Left lung (tissue), 10 donors: ENCODE data around the gene PKNOX2. TPM values are rescaled to one million over a fixed set of nuclear protein-coding genes. Genes with fewer than 3 reads are reported as not detected.
A peak's percentile ranks its signal among the peaks of the same experiment; 100 is the strongest.

Experiments
- ATAC-seq: fragments of 200-7000 bp; cut with Tn5 transposase; one replicate; pipeline ENCODE4 v1.9.1; 2020; ENCODE audit warnings: moderate library complexity
- DNase-seq, 4 donors: peaks; one replicate each; pipeline ENCODE4 v3.0.0-alpha.2; 2013 to 2020
- H3K27ac ChIP-seq, 2 donors: fragments of 200-600 bp; sonication (generic) in 1 of 2; one replicate each; pipeline versions ENCODE4 v1.5.0 to v1.8.0; 2020 to 2021
- H3K27me3 ChIP-seq, 2 donors: fragments of 200-600 bp; sonication (generic) in 1 of 2; one replicate each; pipeline versions ENCODE4 v1.5.0 to v1.8.0; 2020 to 2021
- H3K36me3 ChIP-seq, 2 donors: fragments of 200-600 bp; sonication (generic) in 1 of 2; one replicate each; pipeline versions ENCODE4 v1.5.0 to v1.8.0; 2020 to 2021
- H3K4me1 ChIP-seq, 2 donors: fragments of 200-600 bp; one replicate each; pipeline ENCODE4 v1.8.0; 2021
- H3K4me3 ChIP-seq, 2 donors: fragments of 200-600 bp; sonication (generic) in 1 of 2; one replicate each; pipeline versions ENCODE4 v1.5.0 to v1.8.0; 2020 to 2021; ENCODE audit warnings: mild to moderate bottlenecking in 1 of 2
- H3K9me3 ChIP-seq, 2 donors: fragments of 200-600 bp; sonication (generic) in 1 of 2; one replicate each; pipeline versions ENCODE4 v1.5.0 to v1.8.0; 2020 to 2021
- intact Hi-C, 2 donors: fragments of 100-400 bp; cut with DNase I; formaldehyde crosslinking; loops; one replicate each; pipeline versions ENCODE4 v1.11.2 to v1.14.2; 2022
- polyA plus RNA-seq, 6 donors: library from polyadenylated mRNA; unstranded; fragments of 120-200 nt; gene quantifications; one replicate each; pipeline ENCODE4 v1.2.1, GENCODE V29; 2013; ENCODE audit not compliant: insufficient read length in 6 of 6
- total RNA-seq, 2 donors: library from RNA; stranded (reverse); fragmentation: NEBNext Ultra II Directional; extraction: Animal tissue kit (Norgen Biotek cat#: 25700); gene quantifications; one replicate each; pipeline ENCODE4 v1.2.1, GENCODE V29; 2021
- TF ChIP-seq, protein P1 (sequence below), 2 donors: fragments of 200-600 bp; sonication (generic) in 1 of 2; IDR thresholded peaks; one replicate each; pipeline versions ENCODE4 v1.5.0 to v1.8.0; 2021; ENCODE audit warnings: antibody characterized with exemption in 2 of 2
- donor health status: DM: no; HTN: yes; CAD: no.
- donor health status: DM: no; HTN: no; CAD: no.

PKNOX2 gene
- total and polyA plus RNA-seq, 8 donors, result 6.7 to 18.9 (median 16.7) TPM

DNA sequence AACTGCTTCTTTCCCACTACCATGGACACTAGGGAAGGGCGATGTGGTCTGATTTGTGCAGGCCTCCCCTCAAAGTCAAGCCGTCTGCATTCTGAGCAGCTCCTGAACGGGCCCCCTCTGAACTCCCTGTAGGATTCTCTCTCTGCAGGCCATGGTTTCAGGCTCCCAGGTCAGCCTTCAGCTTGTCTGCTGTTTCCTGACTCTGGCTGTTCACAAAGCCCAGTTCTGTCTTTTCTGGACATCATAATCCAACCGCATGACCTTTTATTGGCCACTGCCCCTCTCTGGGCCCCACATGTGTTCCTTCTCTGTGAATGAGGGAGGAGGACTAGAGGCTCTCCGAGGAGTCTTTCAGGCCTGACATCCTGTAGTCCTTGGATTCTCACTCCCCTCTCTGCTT is 170.6 kb downstream of the PKNOX2 start:
- Histone ChIP-seq H3K27me3 (peaks cover 0 to 2% of the 10 kb centered on the region in 2 donors), H3K36me3 (no peaks in the 10 kb centered on the region), H3K27ac (no peak overlapping the region), H3K9me3 (no peaks in the 10 kb centered on the region), H3K4me3 (no peak overlapping the region), H3K4me1 (peaks cover 0 to 6% of the 10 kb centered on the region in 2 donors)
- intact Hi-C loops, result no loop called here
- TF ChIP-seq, protein P1, sequence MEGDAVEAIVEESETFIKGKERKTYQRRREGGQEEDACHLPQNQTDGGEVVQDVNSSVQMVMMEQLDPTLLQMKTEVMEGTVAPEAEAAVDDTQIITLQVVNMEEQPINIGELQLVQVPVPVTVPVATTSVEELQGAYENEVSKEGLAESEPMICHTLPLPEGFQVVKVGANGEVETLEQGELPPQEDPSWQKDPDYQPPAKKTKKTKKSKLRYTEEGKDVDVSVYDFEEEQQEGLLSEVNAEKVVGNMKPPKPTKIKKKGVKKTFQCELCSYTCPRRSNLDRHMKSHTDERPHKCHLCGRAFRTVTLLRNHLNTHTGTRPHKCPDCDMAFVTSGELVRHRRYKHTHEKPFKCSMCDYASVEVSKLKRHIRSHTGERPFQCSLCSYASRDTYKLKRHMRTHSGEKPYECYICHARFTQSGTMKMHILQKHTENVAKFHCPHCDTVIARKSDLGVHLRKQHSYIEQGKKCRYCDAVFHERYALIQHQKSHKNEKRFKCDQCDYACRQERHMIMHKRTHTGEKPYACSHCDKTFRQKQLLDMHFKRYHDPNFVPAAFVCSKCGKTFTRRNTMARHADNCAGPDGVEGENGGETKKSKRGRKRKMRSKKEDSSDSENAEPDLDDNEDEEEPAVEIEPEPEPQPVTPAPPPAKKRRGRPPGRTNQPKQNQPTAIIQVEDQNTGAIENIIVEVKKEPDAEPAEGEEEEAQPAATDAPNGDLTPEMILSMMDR (IDR thresholded peaks at IDR 0.05), result no peak
- DNase-seq (no peak), ATAC-seq (no peak)

DNA sequence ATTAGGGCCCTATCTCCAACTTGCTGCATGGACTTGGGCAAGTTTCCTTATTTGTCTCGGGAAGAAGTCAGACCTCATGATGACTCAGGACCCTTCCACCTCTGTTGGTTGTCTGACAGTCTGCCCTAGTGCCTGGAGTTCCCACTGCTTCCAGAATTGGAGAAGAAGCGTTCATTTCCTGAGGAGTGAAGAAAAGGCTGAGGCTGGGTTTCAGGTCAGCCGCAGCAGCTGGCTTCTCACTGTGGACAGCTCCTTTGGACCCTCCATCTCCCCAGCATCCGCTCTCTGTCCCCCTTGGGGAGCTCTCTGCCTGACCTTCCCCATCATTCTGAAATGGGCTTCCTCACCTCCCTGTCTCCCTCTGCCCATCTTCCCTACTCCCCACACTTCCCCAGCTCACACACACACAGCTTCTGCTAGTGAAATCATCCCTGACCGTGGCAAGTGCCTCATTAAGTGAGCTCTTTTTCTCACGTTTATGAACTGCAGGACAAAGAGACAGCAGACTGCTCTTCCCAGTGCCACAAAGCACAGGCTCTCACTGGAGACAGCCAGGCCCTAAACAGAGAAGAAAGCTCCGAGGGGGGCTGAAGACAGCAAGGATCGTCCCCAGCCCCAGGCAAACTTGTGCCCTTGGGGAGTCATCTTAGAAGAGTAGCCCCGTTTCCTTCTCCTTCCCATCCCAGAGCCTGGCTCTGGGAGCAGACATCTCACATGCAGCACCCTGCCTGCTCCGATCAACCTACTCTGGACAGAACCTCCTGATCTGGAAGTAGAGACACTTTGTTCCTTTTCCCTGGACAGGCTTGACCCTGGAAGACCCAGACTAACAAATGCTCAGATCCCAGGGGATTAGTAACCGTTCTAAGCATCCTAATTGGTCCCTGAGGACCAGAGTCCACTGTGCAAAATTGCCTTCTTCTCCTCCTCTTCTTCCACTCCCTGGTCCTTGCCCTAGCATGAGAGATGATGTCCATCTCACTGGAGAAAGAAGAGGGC is 173.6 kb downstream of the PKNOX2 start:
- TF ChIP-seq, protein P1 (IDR thresholded peaks at IDR 0.05), result no peak
- peak overlapping the region; percentile 41 to 66 for H3K27ac ChIP-seq
- ATAC-seq (no peak), DNase-seq (no peak)
- no peaks in the 10 kb centered on the region for H3K9me3 ChIP-seq
- intact Hi-C loops, result no loop called here
- H3K4me1 ChIP-seq, result peaks cover 0 to 6% of the 10 kb centered on the region in 2 donors
- H3K4me3 ChIP-seq, result no peak overlapping the region
- H3K36me3 ChIP-seq, result no peaks in the 10 kb centered on the region
- H3K27me3 ChIP-seq, result peaks cover 0 to 14% of the 10 kb centered on the region in 2 donors

DNA sequence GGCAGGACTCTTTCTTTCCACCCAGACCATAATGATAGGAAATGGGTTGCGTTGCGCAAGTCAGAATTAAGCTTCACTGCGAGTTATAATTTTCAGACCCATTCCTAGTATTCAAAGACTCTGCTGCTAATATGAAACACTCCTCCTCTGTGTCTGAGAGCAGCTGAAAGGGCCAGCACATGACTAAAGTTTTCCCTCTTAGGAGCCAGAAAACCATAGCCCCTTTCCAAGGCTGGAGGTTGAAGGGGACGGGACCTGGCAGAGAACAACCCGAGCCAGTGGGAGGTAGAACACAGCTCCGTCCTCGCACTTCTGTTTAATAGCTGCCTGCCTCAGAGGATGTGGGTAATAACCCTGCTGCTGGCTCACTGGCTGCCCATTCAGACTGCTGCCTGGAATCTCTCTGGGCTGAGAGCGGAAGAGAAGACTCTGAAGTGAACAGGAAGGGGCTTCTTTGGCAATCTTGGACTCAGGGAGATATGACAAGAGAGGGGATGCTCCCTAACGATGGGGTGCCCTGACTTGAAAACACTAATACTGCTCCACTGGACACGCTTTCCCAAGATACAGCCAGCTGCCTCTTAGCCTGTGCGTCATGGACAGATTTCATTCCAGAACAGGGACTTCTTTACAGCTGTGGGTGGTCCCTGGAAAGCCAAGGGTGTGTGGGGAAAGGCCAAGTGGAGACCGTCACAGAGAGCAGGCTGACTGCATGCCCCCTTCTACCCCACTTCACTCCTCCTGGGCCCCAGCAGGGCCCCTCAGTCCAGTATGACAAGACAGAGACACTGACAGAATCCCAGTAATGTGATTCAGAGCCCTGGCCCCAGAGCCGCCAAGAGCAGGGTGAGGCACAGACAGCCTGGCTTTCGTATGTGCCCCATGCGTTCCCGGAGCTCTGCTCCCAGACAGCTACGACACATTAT is 174.6 kb downstream of the PKNOX2 start:
- peaks cover 0 to 6% of the 10 kb centered on the region in 2 donors for H3K4me1 ChIP-seq

DNA sequence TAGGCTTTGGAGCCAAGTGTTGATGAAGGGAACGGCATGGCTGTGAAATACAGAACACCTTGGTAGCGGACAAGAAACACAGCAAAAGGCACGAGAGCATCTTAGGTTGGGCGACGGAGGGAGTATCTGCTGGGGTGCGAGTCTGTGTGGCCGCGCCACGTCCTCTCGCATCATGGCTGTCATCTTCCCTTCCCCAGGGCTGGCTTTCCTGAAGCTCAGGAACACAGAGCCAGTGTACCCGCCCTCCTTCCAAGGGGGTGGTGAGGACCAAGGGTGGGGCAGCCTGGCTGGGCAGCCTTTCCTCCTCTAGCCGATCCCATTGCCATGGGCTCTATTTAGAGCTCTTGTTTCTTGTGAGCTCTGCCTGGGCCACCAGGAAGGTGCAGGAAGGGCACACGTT is 177.1 kb downstream of the PKNOX2 start:
- Histone ChIP-seq H3K4me3 (no peak overlapping the region), H3K9me3 (no peaks in the 10 kb centered on the region), H3K36me3 (no peaks in the 10 kb centered on the region), H3K27ac (no peak overlapping the region), H3K27me3 (peaks cover 0 to 24% of the 10 kb centered on the region in 2 donors), H3K4me1 (peaks cover 0 to 6% of the 10 kb centered on the region in 2 donors)
- DNase-seq (no peak), ATAC-seq (no peak)
- intact Hi-C loops, result loop anchor here in 1 of 2 donors (5.0 kb wide), 1 partner anchor 174 kb away; no protein-coding TSS in a partner anchor
- TF ChIP-seq, protein P1 (IDR thresholded peaks at IDR 0.05), result no peak

More for the DNA sequence above, 174.6 kb downstream of the PKNOX2 start:
- Histone ChIP-seq H3K27me3 (peaks cover 0 to 16% of the 10 kb centered on the region in 2 donors), H3K9me3 (no peaks in the 10 kb centered on the region), H3K4me3 (no peak overlapping the region), H3K27ac (peak overlapping the region; percentile 41 to 66), H3K36me3 (no peaks in the 10 kb centered on the region)
- intact Hi-C loops, result no loop called here
- TF ChIP-seq, protein P1 (IDR thresholded peaks at IDR 0.05), result no peak
- peak in 3 of 4 donors; percentile 37 to 59 (median 56) for DNase-seq
- peak; percentile 71 for ATAC-seq
